ENCODE measurements around the gene HHAT. TPM values are rescaled to one million over a fixed set of nuclear protein-coding genes. Genes with fewer than 3 reads are reported as not detected.

Gene HHAT
- total RNA-seq, 1 experiment from 2014 or later: 4.6 TPM

- DNase-seq (ENCODE audit: unreplicated experiment): no peak
- POLR2A ChIA-PET: no interaction called here
Measured at GRCh38 chr1:210635108-210635507, 306.4 kb downstream of the HHAT start.

GRCh38 chr1:210641582-210641981 lies 312.9 kb downstream of the HHAT start:
- no peaks in the 10 kb centered on the region for H3K9me3 Mint-ChIP-seq (ENCODE audit: unreplicated experiment)
- no peak overlapping the region for H3K27ac Mint-ChIP-seq (ENCODE audit: low read depth, unreplicated experiment)
- no peak overlapping the region for H3K4me3 Mint-ChIP-seq (ENCODE audit: unreplicated experiment)
- peaks cover 23% of the 10 kb centered on the region for H3K27me3 Mint-ChIP-seq (ENCODE audit: insufficient read depth, unreplicated experiment)
- ChIA-PET CTCF (interaction anchor here (0.9 to 1.0 kb wide), 2 partner anchors 9 to 193 kb away, joined by 3 read pairs; no protein-coding TSS in a partner anchor), POLR2A (no interaction called here)
- DNase-seq (ENCODE audit: unreplicated experiment): peak; percentile 35
- TF ChIP-seq CTCF (IDR thresholded peaks at IDR 0.05; ENCODE audit: unreplicated experiment): no peak
- intact Hi-C loops (cut with micrococcal nuclease): no loop called here
- no peaks in the 10 kb centered on the region for H3K36me3 Mint-ChIP-seq (ENCODE audit: insufficient read depth, unreplicated experiment)
- no peaks in the 10 kb centered on the region for H3K4me1 Mint-ChIP-seq (ENCODE audit: insufficient read depth, unreplicated experiment)
- BruUV-seq (replicated peaks): no TSS peak

More at GRCh38 chr1:210635108-210635507, 306.4 kb downstream of the HHAT start:
- H3K27ac Mint-ChIP-seq (ENCODE audit: low read depth, unreplicated experiment): no peak overlapping the region
- no peaks in the 10 kb centered on the region for H3K4me1 Mint-ChIP-seq (ENCODE audit: insufficient read depth, unreplicated experiment)
- H3K9me3 Mint-ChIP-seq (ENCODE audit: unreplicated experiment): no peaks in the 10 kb centered on the region
- intact Hi-C loops (cut with micrococcal nuclease): no loop called here
- no peak for TF ChIP-seq CTCF (IDR thresholded peaks at IDR 0.05; ENCODE audit: unreplicated experiment)
- H3K4me3 Mint-ChIP-seq (ENCODE audit: unreplicated experiment): no peak overlapping the region
- peaks cover 7% of the 10 kb centered on the region for H3K36me3 Mint-ChIP-seq (ENCODE audit: insufficient read depth, unreplicated experiment)
- peaks cover 23% of the 10 kb centered on the region for H3K27me3 Mint-ChIP-seq (ENCODE audit: insufficient read depth, unreplicated experiment)
- no TSS peak for BruUV-seq (replicated peaks)
- CTCF ChIA-PET: interaction anchor here (0.7 to 1.0 kb wide), 3 partner anchors 14 to 316 kb away, joined by 3 read pairs; no protein-coding TSS in a partner anchor

GRCh38 chr1:210645582-210646257 lies 317.0 kb downstream of the HHAT start:
- no peaks in the 10 kb centered on the region for H3K27me3 Mint-ChIP-seq (ENCODE audit: insufficient read depth, unreplicated experiment)
- no TSS peak for BruUV-seq (replicated peaks)
- H3K4me1 Mint-ChIP-seq (ENCODE audit: insufficient read depth, unreplicated experiment): peaks cover 5% of the 10 kb centered on the region
- CTCF ChIA-PET: interaction anchor here (0.6 to 0.9 kb wide), 4 partner anchors 18 to 60 kb away, joined by 3 read pairs; no protein-coding TSS in a partner anchor
- no peak overlapping the region for H3K27ac Mint-ChIP-seq (ENCODE audit: low read depth, unreplicated experiment)
- DNase-seq (ENCODE audit: unreplicated experiment): no peak
- no peak overlapping the region for H3K4me3 Mint-ChIP-seq (ENCODE audit: unreplicated experiment)
- no peaks in the 10 kb centered on the region for H3K36me3 Mint-ChIP-seq (ENCODE audit: insufficient read depth, unreplicated experiment)
- intact Hi-C loops (cut with micrococcal nuclease): no loop called here
- TF ChIP-seq CTCF (IDR thresholded peaks at IDR 0.05; ENCODE audit: unreplicated experiment): no peak
- POLR2A ChIA-PET: no interaction called here
- no peaks in the 10 kb centered on the region for H3K9me3 Mint-ChIP-seq (ENCODE audit: unreplicated experiment)

- no TSS peak for BruUV-seq (replicated peaks)
- ChIA-PET POLR2A (interaction anchor here (0.6 kb wide), 1 partner anchor 583 kb away, joined by 3 read pairs; no protein-coding TSS in a partner anchor), CTCF (interaction anchor here (0.6 to 1.3 kb wide), 3 partner anchors 61 to 521 kb away, joined by 3 to 5 read pairs (median 3); no protein-coding TSS in a partner anchor)
- no peak overlapping the region for H3K27ac Mint-ChIP-seq (ENCODE audit: low read depth, unreplicated experiment)
- no peaks in the 10 kb centered on the region for H3K9me3 Mint-ChIP-seq (ENCODE audit: unreplicated experiment)
- DNase-seq (ENCODE audit: unreplicated experiment): no peak
- no peaks in the 10 kb centered on the region for H3K36me3 Mint-ChIP-seq (ENCODE audit: insufficient read depth, unreplicated experiment)
- intact Hi-C loops (cut with micrococcal nuclease): no loop called here
- H3K4me3 Mint-ChIP-seq (ENCODE audit: unreplicated experiment): no peak overlapping the region
- peaks cover 5% of the 10 kb centered on the region for H3K4me1 Mint-ChIP-seq (ENCODE audit: insufficient read depth, unreplicated experiment)
- TF ChIP-seq CTCF (IDR thresholded peaks at IDR 0.05; ENCODE audit: unreplicated experiment): no peak
- no peaks in the 10 kb centered on the region for H3K27me3 Mint-ChIP-seq (ENCODE audit: insufficient read depth, unreplicated experiment)
Measured at GRCh38 chr1:210646258-210646616, 317.5 kb downstream of the HHAT start.
